ENCODE data around the gene PNLIPRP3.

PNLIPRP3 gene

DNA sequence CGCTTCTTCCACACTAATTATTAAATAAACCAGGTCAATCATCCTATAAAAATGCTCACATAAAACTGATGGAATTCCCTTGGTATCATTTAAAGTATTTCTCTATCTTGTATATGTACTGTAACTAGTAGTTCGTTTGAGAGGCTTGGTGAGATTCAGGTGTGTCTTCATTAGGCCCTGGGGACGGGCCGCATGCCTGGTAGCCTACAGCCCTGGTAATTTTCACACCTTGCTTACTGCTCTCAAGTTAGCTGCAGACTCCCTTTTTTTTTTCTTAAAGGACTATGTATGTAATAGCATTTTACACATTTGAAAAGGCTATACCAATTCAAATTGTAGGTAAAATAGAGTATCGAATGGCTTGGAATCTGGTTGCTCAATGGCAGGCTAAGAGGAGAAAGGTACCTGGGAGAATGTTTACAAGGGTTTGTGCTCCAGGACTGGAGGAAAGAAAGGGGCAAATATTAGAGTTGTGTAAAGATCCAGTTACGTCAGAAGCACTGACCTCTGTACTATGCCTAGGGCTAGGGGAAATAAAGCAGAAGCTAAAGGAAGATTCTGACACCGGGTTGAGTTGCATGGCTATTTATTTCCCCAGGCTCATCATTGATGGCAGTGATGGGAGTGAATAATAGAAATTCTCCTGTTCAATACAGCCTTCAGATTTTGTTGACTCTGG, 59.3 kb downstream of the PNLIPRP3 start:
- FAIRE-seq (no peak), DNase-seq (ENCODE audit: insufficient read length, low spot score) (no peak)
- TF ChIP-seq SPI1 (IDR thresholded peaks at IDR 0.05; ENCODE audit: low read depth, low read length) (no peak), PAX5 (IDR thresholded peaks at IDR 0.05; ENCODE audit: insufficient read depth, low read length, severe bottlenecking) (no peak), POLR2AphosphoS5 (IDR thresholded peaks at IDR 0.05; ENCODE audit: low read depth, low read length) (no peak), TAF1 (IDR thresholded peaks at IDR 0.05; ENCODE audit: low read depth, low read length) (no peak), POU2F2 (IDR thresholded peaks at IDR 0.05; ENCODE audit: low read depth, low read length) (no peak), POLR2A (IDR thresholded peaks at IDR 0.05; ENCODE audit: low read depth, low read length) (no peak)

GRCh38 chr10:116487522-116488430, 60.1 kb downstream of the PNLIPRP3 start:
- DNase-seq (ENCODE audit: insufficient read length, low spot score) (no peak), FAIRE-seq (no peak)
- TF ChIP-seq PAX5 (IDR thresholded peaks at IDR 0.05; ENCODE audit: insufficient read depth, low read length, severe bottlenecking) (no peak), SPI1 (IDR thresholded peaks at IDR 0.05; ENCODE audit: low read depth, low read length) (no peak), POU2F2 (IDR thresholded peaks at IDR 0.05; ENCODE audit: low read depth, low read length) (no peak), TAF1 (IDR thresholded peaks at IDR 0.05; ENCODE audit: low read depth, low read length) (no peak), POLR2AphosphoS5 (IDR thresholded peaks at IDR 0.05; ENCODE audit: low read depth, low read length) (no peak), POLR2A (IDR thresholded peaks at IDR 0.05; ENCODE audit: low read depth, low read length) (no peak)

GRCh38 chr10:116489460-116489859, 61.8 kb downstream of the PNLIPRP3 start:
- DNase-seq (ENCODE audit: insufficient read length, low spot score), result no peak
- no peak for FAIRE-seq
- no peak for TF ChIP-seq POU2F2 (IDR thresholded peaks at IDR 0.05; ENCODE audit: low read depth, low read length)
- TF ChIP-seq PAX5 (IDR thresholded peaks at IDR 0.05; ENCODE audit: insufficient read depth, low read length, severe bottlenecking), result no peak
- no peak for TF ChIP-seq POLR2AphosphoS5 (IDR thresholded peaks at IDR 0.05; ENCODE audit: low read depth, low read length)
- TF ChIP-seq TAF1 (IDR thresholded peaks at IDR 0.05; ENCODE audit: low read depth, low read length), result no peak
- no peak for TF ChIP-seq SPI1 (IDR thresholded peaks at IDR 0.05; ENCODE audit: low read depth, low read length)
- no peak for TF ChIP-seq POLR2A (IDR thresholded peaks at IDR 0.05; ENCODE audit: low read depth, low read length)

DNA sequence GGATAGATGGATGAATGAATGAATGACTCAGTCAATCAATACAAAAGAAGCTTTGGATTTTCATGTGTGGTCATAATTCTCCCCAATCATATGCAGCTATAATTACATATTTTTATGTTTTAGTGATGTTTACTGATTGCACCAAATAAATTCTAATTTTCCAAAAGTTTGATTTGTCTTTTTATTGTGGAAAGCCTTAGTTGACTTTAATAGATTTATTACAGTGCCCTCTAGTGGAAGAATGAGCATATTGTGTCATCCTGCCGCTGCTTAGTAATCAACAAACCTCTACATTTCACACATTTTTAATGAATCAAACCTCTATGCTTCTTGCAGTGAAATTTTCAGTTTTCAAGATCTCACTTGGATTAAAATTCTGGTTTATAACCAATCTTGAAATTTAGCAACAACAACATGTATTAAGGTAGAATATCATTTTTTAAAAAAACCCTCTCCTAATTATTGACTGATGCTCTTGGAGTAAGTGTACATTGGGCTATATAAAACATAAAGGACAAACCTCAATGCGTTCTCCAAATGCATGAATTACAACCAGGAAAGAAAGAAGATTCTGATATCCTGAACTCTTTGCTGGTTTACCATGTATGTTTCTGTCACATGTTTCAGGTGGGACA, 62.5 kb downstream of the PNLIPRP3 start:
- no peak for FAIRE-seq
- TF ChIP-seq TAF1 (IDR thresholded peaks at IDR 0.05; ENCODE audit: low read depth, low read length) (no peak), POLR2AphosphoS5 (IDR thresholded peaks at IDR 0.05; ENCODE audit: low read depth, low read length) (no peak), SPI1 (IDR thresholded peaks at IDR 0.05; ENCODE audit: low read depth, low read length) (no peak), PAX5 (IDR thresholded peaks at IDR 0.05; ENCODE audit: insufficient read depth, low read length, severe bottlenecking) (no peak), POU2F2 (IDR thresholded peaks at IDR 0.05; ENCODE audit: low read depth, low read length) (no peak), POLR2A (IDR thresholded peaks at IDR 0.05; ENCODE audit: low read depth, low read length) (no peak)

GRCh38 chr10:116504786-116505185, 77.1 kb downstream of the PNLIPRP3 start:
- FAIRE-seq (no peak), DNase-seq (ENCODE audit: insufficient read length, low spot score) (no peak)
- no peak for TF ChIP-seq TAF1 (IDR thresholded peaks at IDR 0.05; ENCODE audit: low read depth, low read length)
- TF ChIP-seq POLR2A (IDR thresholded peaks at IDR 0.05; ENCODE audit: low read depth, low read length), result no peak
- no peak for TF ChIP-seq PAX5 (IDR thresholded peaks at IDR 0.05; ENCODE audit: insufficient read depth, low read length, severe bottlenecking)
- TF ChIP-seq SPI1 (IDR thresholded peaks at IDR 0.05; ENCODE audit: low read depth, low read length), result no peak
- TF ChIP-seq POU2F2 (IDR thresholded peaks at IDR 0.05; ENCODE audit: low read depth, low read length), result no peak
- no peak for TF ChIP-seq POLR2AphosphoS5 (IDR thresholded peaks at IDR 0.05; ENCODE audit: low read depth, low read length)

More for the DNA sequence above, 62.5 kb downstream of the PNLIPRP3 start:
- DNase-seq (ENCODE audit: insufficient read length, low spot score), result no peak

DNA sequence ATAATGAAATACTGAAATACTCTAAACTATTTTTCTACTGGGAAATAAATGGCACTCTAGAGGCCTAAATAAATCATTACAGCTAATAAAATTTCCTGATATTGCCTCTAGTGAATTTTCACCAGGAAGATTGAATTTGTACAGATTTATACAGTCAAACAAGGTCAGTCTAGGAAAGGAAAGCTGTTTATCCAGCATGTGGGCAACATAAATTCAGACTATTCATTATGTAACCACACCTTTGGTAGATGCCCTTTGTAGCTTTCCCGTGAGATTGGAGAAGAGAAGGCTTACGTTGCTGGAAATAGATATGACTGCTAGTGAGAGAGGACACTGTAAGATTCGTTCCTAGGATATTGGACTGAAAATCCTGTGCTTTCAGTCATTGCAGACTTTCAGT, 82.9 kb downstream of the PNLIPRP3 start:
- no peak for FAIRE-seq
- TF ChIP-seq TAF1 (IDR thresholded peaks at IDR 0.05; ENCODE audit: low read depth, low read length), result no peak
- TF ChIP-seq POLR2AphosphoS5 (IDR thresholded peaks at IDR 0.05; ENCODE audit: low read depth, low read length), result no peak
- DNase-seq (ENCODE audit: insufficient read length, low spot score), result no peak

- TF ChIP-seq PAX5 (IDR thresholded peaks at IDR 0.05; ENCODE audit: insufficient read depth, low read length, severe bottlenecking) (no peak), POLR2A (IDR thresholded peaks at IDR 0.05; ENCODE audit: low read depth, low read length) (no peak), TAF1 (IDR thresholded peaks at IDR 0.05; ENCODE audit: low read depth, low read length) (no peak), POLR2AphosphoS5 (IDR thresholded peaks at IDR 0.05; ENCODE audit: low read depth, low read length) (no peak), POU2F2 (IDR thresholded peaks at IDR 0.05; ENCODE audit: low read depth, low read length) (no peak), SPI1 (IDR thresholded peaks at IDR 0.05; ENCODE audit: low read depth, low read length) (no peak)
- no peak for DNase-seq (ENCODE audit: insufficient read length, low spot score)
- no peak for FAIRE-seq
Measured at GRCh38 chr10:116511365-116511764, 83.7 kb downstream of the PNLIPRP3 start.

DNA sequence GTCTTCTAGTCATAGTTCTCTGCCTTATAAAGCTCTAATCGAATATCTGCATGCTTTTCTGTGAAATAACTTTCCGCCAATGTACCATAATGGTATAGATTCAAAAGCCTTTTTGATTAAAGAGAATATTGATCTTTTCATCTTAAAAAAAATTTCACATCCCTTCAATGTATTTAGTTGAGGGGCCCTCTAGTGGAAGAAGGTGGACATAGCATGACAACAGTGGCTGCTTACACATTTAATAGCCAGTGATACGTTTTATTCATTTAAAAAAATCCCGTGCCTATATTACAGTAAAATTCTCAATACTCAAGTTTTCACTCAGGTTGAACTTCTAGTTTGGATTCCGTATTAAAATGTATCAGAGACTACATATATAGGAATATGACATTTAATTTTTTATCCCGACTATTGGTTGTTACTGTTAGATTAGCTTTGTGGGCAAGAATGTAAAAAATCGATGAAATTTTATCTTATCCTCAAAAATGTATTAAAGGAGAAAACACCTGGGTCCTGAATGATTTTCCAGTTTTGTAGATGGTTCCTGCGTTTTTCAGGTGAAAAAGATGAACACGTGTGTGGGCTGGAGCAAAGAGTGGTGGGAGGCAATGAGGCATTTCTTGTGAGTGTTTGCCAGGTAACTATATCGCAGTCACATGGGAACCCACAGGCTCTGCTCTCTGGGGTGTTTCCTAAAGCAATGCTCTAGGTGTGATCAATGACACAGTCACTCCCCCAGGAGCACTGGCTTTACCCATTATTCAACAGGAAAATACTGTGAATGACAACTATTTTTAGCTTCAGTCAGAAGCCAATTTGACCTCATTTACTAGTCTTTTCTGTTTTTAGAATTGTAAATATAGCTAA, 94.0 kb downstream of the PNLIPRP3 start:
- FAIRE-seq, result no peak
- DNase-seq (ENCODE audit: insufficient read length, low spot score), result peak; percentile 6
- TF ChIP-seq POLR2A (IDR thresholded peaks at IDR 0.05; ENCODE audit: low read depth, low read length), result no peak
- TF ChIP-seq PAX5 (IDR thresholded peaks at IDR 0.05; ENCODE audit: insufficient read depth, low read length, severe bottlenecking), result no peak
- no peak for TF ChIP-seq POLR2AphosphoS5 (IDR thresholded peaks at IDR 0.05; ENCODE audit: low read depth, low read length)
- TF ChIP-seq POU2F2 (IDR thresholded peaks at IDR 0.05; ENCODE audit: low read depth, low read length), result no peak
- TF ChIP-seq SPI1 (IDR thresholded peaks at IDR 0.05; ENCODE audit: low read depth, low read length), result no peak
- TF ChIP-seq TAF1 (IDR thresholded peaks at IDR 0.05; ENCODE audit: low read depth, low read length), result no peak

Data from GM12891 (cell line).